NCI-H1436 treated with DMSO at 0.1 percent for 48 hours (cell line): ENCODE data around the gene COL4A2.

Source experiments
- DNase-seq: peaks from one replicate; lab custom pipeline; 2025; lab: John Stamatoyannopoulos, UW

COL4A2 gene

GRCh38 chr13:110290826-110291225 lies 16.3 kb upstream of the COL4A2 start:
- DNase-seq, result no peak

- no peak for DNase-seq
Observed at GRCh38 chr13:110291286-110291685, 15.8 kb upstream of the COL4A2 start.

- DNase-seq, result no peak
Observed at GRCh38 chr13:110293037-110293436, 14.0 kb upstream of the COL4A2 start.

- DNase-seq, result no peak
Observed at GRCh38 chr13:110293649-110294048, 13.4 kb upstream of the COL4A2 start.

GRCh38 chr13:110294146-110294545 lies 12.9 kb upstream of the COL4A2 start:
- DNase-seq, result no peak

GRCh38 chr13:110294622-110295021 lies 12.5 kb upstream of the COL4A2 start:
- no peak for DNase-seq

- no peak for DNase-seq
Observed at GRCh38 chr13:110297011-110297410, 10.1 kb upstream of the COL4A2 start.

GRCh38 chr13:110297766-110298504 lies 9.1 kb upstream of the COL4A2 start:
- no peak for DNase-seq

- DNase-seq, result no peak
Observed at GRCh38 chr13:110298505-110299282, 8.4 kb upstream of the COL4A2 start.

- DNase-seq, result no peak
Observed at GRCh38 chr13:110299283-110299840, 7.7 kb upstream of the COL4A2 start.

- DNase-seq, result no peak
Observed at GRCh38 chr13:110300090-110300815, 6.8 kb upstream of the COL4A2 start.

GRCh38 chr13:110301083-110301482 lies 6.0 kb upstream of the COL4A2 start:
- no peak for DNase-seq

GRCh38 chr13:110301606-110302553 lies 5.2 kb upstream of the COL4A2 start:
- no peak for DNase-seq

- DNase-seq, result no peak
Observed at GRCh38 chr13:110302997-110303396, 4.1 kb upstream of the COL4A2 start.

GRCh38 chr13:110303644-110304043 lies 3.4 kb upstream of the COL4A2 start:
- DNase-seq, result no peak

- no peak for DNase-seq
Observed at GRCh38 chr13:110304256-110304655, 2.8 kb upstream of the COL4A2 start.

GRCh38 chr13:110305001-110305400 lies 2.1 kb upstream of the COL4A2 start:
- no peak for DNase-seq

- no peak for DNase-seq
Observed at GRCh38 chr13:110305544-110305943, 1.5 kb upstream of the COL4A2 start.

- DNase-seq, result no peak
Observed at GRCh38 chr13:110305949-110306339, 1.1 kb upstream of the COL4A2 start.

GRCh38 chr13:110306340-110306959 lies 634 bp upstream of the COL4A2 start:
- DNase-seq, result no peak
